ENCODE measurements around the gene NQO2. TPM values are rescaled to one million over a fixed set of nuclear protein-coding genes. Genes with fewer than 3 reads are reported as not detected.

The NQO2 gene
- total RNA-seq, 1 donor from 2014 or later, result 9.4 TPM

DNA sequence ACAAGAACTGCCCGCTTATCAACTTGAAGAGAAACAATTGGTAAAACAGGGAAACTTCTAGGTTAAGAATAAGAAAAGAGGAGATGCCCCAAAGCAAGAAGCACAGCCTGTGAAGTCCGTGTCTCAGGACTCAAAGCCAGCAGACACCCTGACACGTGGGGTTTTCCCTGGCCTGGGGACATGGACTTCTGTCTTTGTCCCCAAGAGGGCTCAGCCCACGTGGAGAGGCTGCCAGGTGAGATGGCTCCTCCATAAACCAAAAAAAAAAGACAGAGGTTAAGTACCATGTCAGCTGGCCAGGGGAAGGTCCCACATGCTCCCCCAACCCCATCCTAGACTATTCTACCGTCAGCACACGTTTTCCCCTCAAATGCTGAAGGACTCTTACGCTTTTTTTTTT, 38.2 kb upstream of the NQO2 start:
- Mint-ChIP-seq H3K4me3 (ENCODE audit: unreplicated experiment) (no peak overlapping the region), H3K9me3 (ENCODE audit: unreplicated experiment) (no peaks in the 10 kb centered on the region), H3K27ac (ENCODE audit: unreplicated experiment) (no peak overlapping the region), H3K36me3 (ENCODE audit: low read depth, unreplicated experiment) (peaks cover 10% of the 10 kb centered on the region), H3K4me1 (ENCODE audit: low read depth, unreplicated experiment) (peaks cover 18% of the 10 kb centered on the region), H3K27me3 (ENCODE audit: low read depth, unreplicated experiment) (no peaks in the 10 kb centered on the region)
- TF ChIP-seq CTCF (IDR thresholded peaks at IDR 0.05; ENCODE audit: insufficient read depth, low read depth, low read length), result no peak
- no peak for TF ChIP-seq EZH2 (IDR thresholded peaks at IDR 0.05; ENCODE audit: insufficient read depth, low read length)
- peaks cover 7% of the 10 kb centered on the region for H4K20me1 ChIP-seq (ENCODE audit: insufficient read depth, low read length)
- no peak overlapping the region for H3K27ac ChIP-seq (ENCODE audit: low read depth, low read length)
- H3K9ac ChIP-seq (ENCODE audit: low read length), result no peak overlapping the region
- H3K36me3 ChIP-seq (ENCODE audit: insufficient read depth, low read length), result no peaks in the 10 kb centered on the region
- no peak overlapping the region for H3K4me2 ChIP-seq (ENCODE audit: low read length)
- no peak overlapping the region for H2AFZ ChIP-seq (ENCODE audit: low read depth, low read length)
- H3K4me3 ChIP-seq (ENCODE audit: insufficient read depth, low read depth, low read length), result no peak overlapping the region
- DNase-seq (ENCODE audit: low read depth) (no peak), FAIRE-seq (no peak)
- no peaks in the 10 kb centered on the region for H3K9me3 ChIP-seq (ENCODE audit: insufficient read depth, low read depth, low read length)
- peaks cover 82% of the 10 kb centered on the region for H3K79me2 ChIP-seq (ENCODE audit: insufficient read depth, low read length)
- no peaks in the 10 kb centered on the region for H3K27me3 ChIP-seq (ENCODE audit: insufficient read depth, low read length)
- peaks cover 16% of the 10 kb centered on the region for H3K4me1 ChIP-seq (ENCODE audit: insufficient read depth, low read length)

GRCh38 chr6:2962004-2962403, 37.7 kb upstream of the NQO2 start:
- Histone ChIP-seq H3K27ac (ENCODE audit: low read depth, low read length) (no peak overlapping the region), H3K4me3 (ENCODE audit: insufficient read depth, low read depth, low read length) (no peak overlapping the region), H3K27me3 (ENCODE audit: insufficient read depth, low read length) (no peaks in the 10 kb centered on the region), H3K79me2 (ENCODE audit: insufficient read depth, low read length) (peaks cover 86% of the 10 kb centered on the region), H2AFZ (ENCODE audit: low read depth, low read length) (no peak overlapping the region), H3K4me2 (ENCODE audit: low read length) (no peak overlapping the region), H3K9ac (ENCODE audit: low read length) (no peak overlapping the region), H3K4me1 (ENCODE audit: insufficient read depth, low read length) (peaks cover 16% of the 10 kb centered on the region), H3K36me3 (ENCODE audit: insufficient read depth, low read length) (no peaks in the 10 kb centered on the region), H3K9me3 (ENCODE audit: insufficient read depth, low read depth, low read length) (no peaks in the 10 kb centered on the region), H4K20me1 (ENCODE audit: insufficient read depth, low read length) (peaks cover 7% of the 10 kb centered on the region)
- Mint-ChIP-seq H3K27me3 (ENCODE audit: low read depth, unreplicated experiment) (no peaks in the 10 kb centered on the region), H3K4me1 (ENCODE audit: low read depth, unreplicated experiment) (peaks cover 18% of the 10 kb centered on the region), H3K9me3 (ENCODE audit: unreplicated experiment) (no peaks in the 10 kb centered on the region), H3K27ac (ENCODE audit: unreplicated experiment) (no peak overlapping the region), H3K36me3 (ENCODE audit: low read depth, unreplicated experiment) (peaks cover 9% of the 10 kb centered on the region), H3K4me3 (ENCODE audit: unreplicated experiment) (no peak overlapping the region)
- TF ChIP-seq EZH2 (IDR thresholded peaks at IDR 0.05; ENCODE audit: insufficient read depth, low read length) (no peak), CTCF (IDR thresholded peaks at IDR 0.05; ENCODE audit: insufficient read depth, low read depth, low read length) (no peak)
- no peak for DNase-seq (ENCODE audit: low read depth)
- FAIRE-seq, result no peak

GRCh38 chr6:2962636-2963035, 37.1 kb upstream of the NQO2 start:
- H3K27ac Mint-ChIP-seq (ENCODE audit: unreplicated experiment), result no peak overlapping the region
- no peak for DNase-seq (ENCODE audit: low read depth)
- H3K9ac ChIP-seq (ENCODE audit: low read length), result no peak overlapping the region
- no peak overlapping the region for H3K4me2 ChIP-seq (ENCODE audit: low read length)
- no peak overlapping the region for H3K4me3 ChIP-seq (ENCODE audit: insufficient read depth, low read depth, low read length)
- no peaks in the 10 kb centered on the region for H3K27me3 Mint-ChIP-seq (ENCODE audit: low read depth, unreplicated experiment)
- peaks cover 16% of the 10 kb centered on the region for H3K4me1 ChIP-seq (ENCODE audit: insufficient read depth, low read length)
- H3K27me3 ChIP-seq (ENCODE audit: insufficient read depth, low read length), result no peaks in the 10 kb centered on the region
- no peak for FAIRE-seq
- H3K36me3 Mint-ChIP-seq (ENCODE audit: low read depth, unreplicated experiment), result peaks cover 3% of the 10 kb centered on the region
- peaks cover 83% of the 10 kb centered on the region for H3K79me2 ChIP-seq (ENCODE audit: insufficient read depth, low read length)
- no peak overlapping the region for H3K4me3 Mint-ChIP-seq (ENCODE audit: unreplicated experiment)
- H3K9me3 Mint-ChIP-seq (ENCODE audit: unreplicated experiment), result no peaks in the 10 kb centered on the region
- H3K27ac ChIP-seq (ENCODE audit: low read depth, low read length), result no peak overlapping the region
- no peaks in the 10 kb centered on the region for H3K36me3 ChIP-seq (ENCODE audit: insufficient read depth, low read length)
- H4K20me1 ChIP-seq (ENCODE audit: insufficient read depth, low read length), result peaks cover 7% of the 10 kb centered on the region
- peaks cover 20% of the 10 kb centered on the region for H3K4me1 Mint-ChIP-seq (ENCODE audit: low read depth, unreplicated experiment)
- H3K9me3 ChIP-seq (ENCODE audit: insufficient read depth, low read depth, low read length), result no peaks in the 10 kb centered on the region
- TF ChIP-seq CTCF (IDR thresholded peaks at IDR 0.05; ENCODE audit: insufficient read depth, low read depth, low read length) (no peak), EZH2 (IDR thresholded peaks at IDR 0.05; ENCODE audit: insufficient read depth, low read length) (no peak)
- no peak overlapping the region for H2AFZ ChIP-seq (ENCODE audit: low read depth, low read length)
